Measurements from ENCODE around the gene LIFR.

The LIFR gene

DNA sequence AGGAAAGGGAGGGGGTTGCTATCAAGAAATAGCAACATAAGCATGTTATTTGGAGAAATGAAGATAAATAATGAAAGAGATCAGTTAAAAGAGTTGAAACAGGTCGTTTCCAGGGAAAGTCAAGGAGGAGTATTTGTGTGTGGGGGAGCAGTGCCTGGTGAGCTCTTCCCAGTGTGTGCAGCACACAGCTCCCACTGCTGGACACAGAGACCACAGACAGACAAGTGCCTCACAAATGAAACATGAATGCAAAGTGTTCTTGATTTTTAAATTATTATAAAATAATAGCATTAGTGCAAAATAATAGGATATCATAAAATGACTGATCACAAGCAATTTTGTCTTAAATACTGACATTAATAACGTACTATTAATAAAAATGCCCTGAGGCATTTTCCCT lies 40.8 kb downstream of the LIFR start:
- DNase-seq, result no peak

DNA sequence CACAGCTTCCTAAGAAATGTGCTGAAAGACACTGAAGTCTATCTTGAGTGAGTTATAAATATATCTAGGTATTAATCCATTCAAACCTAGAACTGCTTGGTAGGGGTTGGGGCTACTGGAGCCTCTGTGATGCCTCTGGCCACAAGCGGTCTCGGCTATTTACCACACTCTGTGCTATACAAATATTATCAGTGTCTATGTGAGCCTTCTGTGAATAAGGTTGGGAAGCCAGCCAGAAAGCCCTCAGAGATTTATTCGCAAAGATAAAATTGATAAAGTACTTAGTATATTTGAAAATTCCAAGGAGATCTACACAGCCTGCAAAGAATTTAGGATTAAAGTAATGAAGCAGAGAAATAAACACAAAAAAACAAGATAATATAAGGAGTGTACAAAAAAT lies 41.4 kb downstream of the LIFR start:
- no peak for DNase-seq

DNA sequence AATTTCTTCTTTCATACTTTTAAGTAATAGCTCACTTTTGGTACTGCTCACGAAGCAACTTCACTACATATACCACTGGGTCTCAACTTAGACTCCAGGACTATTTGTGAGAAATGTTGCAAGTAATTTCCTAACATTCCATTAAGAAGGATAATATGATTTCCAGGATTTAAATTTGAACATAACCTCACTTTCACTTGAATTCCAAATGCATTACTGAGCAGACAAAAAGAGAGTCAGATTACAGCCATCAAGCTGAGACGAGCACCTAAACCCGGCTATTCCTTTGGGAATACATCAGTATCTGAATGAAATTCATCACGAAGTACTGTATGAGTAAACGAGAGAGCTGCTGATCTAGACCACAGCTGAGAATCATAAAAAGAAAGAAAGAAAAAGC lies 47.3 kb downstream of the LIFR start:
- DNase-seq, result no peak

DNA sequence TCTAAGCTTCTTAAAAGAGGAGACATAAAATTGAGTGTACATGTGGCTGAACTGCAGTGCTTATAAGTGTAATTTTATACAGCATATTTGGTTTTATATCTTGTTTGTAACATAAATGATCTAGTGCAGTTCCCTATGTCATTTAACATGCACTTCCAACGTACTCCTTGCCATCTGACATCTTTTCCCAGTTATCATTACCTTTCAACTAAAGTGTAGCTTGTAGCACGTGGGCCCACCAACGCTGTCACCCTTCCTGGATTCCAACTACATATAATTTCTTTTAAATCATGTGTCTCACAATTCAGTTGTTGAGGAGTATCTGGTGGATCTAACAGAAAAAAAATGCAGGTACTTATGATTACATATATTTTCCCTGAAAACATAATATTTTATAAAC lies 50.1 kb downstream of the LIFR start:
- no peak for DNase-seq

DNA sequence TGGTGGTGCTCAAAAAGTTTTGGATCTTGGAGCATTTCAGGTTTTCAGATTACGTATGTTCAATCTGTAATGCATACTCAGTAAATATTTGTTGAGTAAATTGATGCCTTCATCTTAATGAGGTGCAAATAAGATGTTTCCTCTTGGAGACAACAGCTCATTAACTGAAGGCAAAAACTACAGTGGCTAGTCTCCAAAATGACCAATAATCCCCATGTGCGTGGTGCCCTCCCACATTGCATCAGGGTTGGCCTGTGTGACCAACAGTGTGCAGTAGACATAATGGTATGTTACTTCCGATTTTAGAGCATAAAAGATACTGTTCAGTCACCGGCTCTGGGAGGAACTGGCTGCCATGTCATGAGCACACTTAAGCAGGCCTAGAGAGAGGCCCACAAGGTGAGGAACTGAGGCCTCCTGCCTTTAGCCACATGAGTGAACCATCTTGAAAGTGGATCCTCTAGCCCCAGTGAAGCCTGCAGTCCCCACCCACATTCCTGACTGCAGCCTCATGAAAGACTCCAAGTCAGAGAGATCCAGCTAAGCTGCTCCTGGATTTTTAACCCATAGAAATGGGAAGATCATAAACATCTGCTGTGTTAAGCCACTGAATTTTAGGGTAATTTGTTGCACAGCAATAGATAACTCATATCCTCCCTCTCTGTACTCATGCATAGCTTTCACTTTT lies 55.7 kb downstream of the LIFR start:
- no peak for DNase-seq

DNA sequence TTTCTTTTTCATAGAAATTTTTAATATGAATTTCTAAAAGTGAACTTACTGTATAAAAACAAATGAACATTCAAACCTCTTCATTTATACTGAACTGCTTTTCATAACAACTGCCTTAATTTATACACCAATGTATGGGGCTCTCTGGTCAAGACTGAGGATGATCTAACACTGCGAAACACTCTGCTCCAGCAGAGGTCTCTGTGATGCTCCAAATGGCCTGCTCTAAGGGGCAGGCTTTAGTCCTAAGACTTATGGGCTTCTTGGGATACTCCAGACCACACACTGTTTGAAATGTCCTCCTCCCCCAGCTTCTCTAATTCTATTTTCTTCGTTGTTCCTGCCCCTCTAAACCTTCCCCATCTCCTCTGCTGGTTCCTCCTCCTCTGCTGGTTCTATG lies 58.5 kb downstream of the LIFR start:
- DNase-seq, result no peak

DNA sequence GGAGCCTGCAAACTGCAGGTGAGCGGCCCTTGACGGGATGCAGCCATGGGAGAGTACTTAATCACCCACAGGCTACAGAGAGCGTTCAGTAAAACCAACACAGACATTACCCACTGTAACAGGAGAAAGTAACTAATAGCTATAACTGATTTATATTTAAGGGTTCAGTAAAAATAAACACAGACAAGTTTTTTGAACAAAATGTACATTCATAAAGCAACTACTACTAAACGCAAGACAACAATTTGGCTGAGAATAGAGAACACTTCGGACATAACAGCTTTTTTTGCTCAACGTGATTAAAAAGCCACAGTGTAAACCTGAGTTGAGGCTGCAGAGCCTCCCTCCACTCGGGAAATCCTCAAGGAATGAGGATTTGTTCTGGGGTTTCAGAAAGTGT lies 61.7 kb downstream of the LIFR start:
- no peak for DNase-seq

DNA sequence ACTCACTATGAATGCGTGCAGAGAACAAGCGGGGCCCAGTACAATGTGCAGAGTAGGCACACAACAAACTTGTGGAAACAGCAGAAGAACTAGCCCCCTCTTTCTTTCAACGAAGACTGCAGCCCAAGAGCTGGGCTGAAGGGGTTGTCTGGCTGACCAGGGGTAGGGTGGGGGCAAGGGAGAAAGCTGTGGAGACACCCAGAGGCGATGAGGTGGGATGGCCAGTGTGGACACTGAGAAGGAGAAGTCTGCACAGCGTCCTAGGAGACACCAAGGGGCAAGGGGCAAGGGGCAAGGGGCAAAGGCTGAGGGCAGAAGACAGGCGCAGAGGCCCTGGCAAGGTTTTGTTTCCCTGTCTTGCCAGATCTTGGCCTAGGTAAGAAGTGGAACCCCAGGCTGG lies 62.3 kb downstream of the LIFR start:
- DNase-seq, result no peak

DNA sequence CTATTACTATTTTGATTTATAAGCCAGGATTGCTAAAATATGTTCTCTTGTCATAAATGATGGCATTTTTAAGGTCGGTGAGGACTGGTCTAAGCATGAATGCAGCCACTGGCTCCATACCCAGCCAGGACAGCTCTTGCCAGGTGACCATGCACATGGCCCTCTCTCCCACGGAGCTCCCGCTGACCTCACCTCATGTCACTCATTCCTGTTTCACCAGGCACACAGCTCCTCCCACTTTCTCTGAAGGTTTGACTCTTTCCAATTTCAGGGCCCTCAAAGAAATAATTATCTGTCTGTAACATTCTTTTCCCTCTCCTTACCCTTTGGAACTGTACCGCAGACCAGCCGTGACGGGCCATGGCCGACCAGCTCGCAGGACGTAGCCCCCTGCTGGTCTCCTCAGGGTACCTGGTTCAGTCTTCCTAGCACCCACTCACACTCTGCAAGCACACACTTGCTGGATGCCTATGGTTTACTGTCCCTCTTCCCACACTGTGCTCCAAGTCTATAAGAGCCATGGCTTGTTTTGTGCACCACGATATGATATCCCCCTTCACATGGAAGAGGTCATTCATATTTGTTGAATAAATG lies 72.5 kb downstream of the LIFR start:
- no peak for DNase-seq

DNA sequence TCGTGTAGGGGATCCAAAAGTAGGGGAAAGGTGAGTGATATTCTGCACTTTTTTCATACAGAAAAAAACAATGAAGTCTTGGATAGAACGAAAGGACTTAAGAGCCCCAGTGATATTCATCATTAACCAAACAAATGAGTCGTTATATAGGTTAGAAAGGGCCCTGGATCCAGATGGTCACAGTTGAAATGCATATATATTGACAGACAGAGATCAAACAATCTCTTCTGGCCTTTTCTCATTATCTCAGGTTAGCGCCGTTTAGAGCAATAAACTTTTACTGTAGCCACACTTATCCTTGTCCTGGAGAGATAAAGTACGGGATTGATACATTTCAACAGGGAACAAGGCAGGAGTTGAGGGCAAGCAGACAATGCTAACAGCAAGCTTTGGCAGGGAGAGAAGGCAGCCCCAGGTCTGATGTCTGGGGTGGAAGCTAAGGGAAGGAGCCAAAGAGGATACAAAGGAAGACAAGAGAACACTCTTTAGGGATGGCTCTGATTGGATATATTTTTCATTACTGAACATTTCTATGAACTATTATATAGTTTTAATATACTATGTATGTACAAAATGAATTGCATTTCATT lies 77.0 kb downstream of the LIFR start:
- no peak for DNase-seq

DNA sequence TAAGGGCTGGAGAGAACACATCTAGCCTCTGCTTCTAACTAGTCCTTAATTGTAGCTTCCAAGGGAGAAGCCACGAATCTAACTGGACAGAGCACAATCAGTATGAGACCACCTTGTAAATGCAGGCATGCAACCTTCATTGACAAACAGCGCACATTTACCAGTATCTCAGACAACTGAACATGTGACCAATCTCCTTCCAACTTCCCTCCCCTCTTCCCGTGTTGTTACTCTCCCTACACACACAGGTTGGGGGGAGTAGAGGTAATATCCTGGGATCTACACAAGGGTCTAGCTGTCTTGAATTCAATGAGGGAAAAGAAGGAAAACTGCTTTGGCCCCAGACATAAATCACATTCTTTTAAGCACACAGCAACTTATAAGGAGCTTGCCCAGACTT lies 77.6 kb downstream of the LIFR start:
- no peak for DNase-seq

DNA sequence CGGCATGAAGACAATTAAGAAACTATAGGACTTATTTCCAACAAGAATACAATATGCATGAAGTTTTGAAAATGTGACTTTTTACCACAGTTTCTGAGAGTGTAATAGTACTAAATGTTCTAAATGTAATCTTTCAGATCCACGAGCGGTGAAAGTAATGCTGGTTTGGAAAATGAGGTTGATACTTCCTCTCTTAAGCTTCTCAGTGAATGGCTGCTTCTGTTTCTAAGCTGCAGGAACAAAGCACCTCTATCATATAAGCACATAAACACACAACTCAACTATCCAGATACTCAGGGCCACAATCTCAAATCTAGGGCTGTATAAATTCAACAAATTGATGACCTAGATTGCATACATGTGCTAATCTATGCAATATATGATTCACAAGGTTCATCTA lies 78.3 kb downstream of the LIFR start:
- DNase-seq, result no peak

DNA sequence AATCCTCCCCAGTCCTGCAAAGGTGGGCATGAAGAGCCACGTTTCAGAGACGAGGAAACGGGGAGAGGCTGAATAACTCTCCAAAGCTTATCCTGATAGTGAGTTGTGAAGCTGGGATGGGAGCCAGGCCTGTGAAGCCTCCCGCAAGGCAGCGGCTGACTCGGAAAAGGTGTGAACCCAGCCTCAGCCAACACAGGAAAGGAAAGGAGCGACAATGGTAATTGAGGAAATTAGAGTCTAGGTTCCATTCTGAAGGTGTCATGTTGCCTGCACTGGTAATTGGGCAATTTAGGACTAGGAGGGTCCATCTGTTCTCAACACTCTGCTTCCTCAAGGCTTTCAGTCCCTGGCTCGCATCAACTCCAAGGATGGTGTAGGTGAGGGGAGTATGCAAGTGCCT lies 83.4 kb downstream of the LIFR start:
- no peak for DNase-seq

DNA sequence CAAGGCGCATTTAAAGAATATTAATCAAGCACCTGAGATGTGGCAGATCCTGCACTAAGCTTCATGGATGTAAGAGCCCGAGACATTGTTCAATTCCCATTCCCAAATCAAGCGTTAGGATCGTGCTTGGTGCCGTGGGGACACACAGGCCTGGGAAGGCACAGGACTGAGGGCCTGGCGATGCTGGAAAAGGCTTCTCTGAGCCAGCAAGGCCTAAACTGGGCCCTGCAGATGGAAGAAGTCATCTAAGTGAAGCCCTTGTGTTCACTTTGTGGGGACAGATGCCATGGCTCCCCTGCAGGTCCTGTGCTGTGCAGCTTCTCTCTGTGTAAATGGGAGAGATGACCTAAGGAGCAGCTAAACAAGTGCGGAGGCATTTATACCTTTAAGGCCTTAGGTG lies 83.9 kb downstream of the LIFR start:
- no peak for DNase-seq

DNA sequence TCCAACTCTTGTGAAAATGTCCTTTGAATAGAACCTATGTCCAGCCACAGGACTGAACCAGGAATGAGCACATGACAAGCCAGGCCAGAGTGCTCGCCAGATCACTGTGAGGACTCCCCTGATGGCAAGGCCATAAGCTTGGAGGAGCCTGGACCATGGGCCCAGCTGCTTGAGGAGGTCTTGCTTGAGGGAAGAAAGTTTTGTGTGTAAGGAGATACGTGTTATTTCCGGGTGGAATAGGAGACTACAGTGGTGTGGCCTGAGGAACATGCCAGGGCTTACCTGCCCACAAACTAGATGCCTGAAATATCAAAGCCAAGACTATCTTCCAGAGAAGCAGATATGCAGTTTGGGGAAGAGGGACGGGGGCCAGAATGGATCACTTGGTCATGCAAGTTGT lies 84.7 kb downstream of the LIFR start:
- DNase-seq, result no peak

DNA sequence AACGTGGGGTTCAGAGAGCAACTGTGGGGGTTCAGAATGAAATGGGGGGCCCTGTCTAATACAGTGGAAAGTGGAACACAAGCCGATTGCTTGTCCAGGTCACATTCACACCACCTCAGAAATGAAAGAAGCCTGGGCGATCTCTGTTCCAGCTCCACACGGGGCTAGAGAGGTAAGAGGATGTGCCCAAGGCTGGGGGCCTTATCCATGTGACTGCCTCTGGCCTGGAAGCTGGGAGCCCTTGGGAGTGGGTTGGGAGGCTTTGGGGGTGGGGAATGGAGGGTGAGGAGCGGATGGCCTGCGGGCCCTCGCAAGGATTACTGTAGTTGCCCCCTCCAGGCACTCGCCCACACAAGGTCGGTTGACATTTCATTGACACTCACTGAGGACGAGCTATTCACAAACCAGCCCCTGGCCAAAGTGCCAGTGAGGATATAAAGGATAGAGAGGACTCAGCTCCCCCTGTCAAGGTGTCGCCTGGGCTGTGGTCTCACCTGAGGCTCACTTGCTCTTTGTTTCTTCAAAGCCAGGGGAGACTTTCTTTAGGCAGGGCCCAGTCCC lies 86.7 kb downstream of the LIFR start:
- no peak for DNase-seq

DNA sequence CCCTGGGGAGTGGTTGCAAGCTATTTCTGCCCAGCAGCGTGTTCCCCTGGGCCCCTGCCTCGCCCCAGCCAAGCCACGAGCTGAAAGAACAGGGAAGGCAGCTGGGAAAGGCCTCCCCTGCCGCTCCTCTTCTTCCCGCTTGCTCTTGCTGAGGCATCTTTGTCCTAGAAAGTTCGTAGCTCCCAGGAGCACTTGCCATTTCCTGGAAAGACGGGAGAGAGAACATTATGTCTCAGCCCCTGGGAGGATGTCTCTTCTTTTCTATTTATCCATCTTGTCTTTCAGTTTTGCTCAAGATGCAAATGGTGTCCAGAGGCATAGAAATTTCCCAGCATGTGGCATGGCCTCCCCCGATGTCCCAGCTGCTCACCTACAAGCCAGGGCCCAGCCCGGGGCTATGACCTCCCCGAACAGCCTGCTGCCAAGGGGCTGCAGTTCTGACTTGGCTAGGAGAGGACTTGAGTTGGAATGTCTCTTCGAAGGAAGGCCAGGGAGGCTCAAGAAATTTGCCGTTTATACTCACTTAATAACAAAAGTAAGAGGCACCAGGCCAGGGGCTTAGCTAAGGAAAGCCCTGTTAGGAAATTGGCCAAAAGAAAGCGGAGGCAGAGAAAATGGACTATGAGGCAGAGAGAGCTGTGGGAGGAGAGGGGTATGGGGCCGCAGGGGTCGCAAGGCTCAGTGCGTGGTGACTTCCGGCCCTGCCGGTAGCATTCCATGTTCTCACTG lies 87.3 kb downstream of the LIFR start:
- peak; percentile 32 for DNase-seq

DNA sequence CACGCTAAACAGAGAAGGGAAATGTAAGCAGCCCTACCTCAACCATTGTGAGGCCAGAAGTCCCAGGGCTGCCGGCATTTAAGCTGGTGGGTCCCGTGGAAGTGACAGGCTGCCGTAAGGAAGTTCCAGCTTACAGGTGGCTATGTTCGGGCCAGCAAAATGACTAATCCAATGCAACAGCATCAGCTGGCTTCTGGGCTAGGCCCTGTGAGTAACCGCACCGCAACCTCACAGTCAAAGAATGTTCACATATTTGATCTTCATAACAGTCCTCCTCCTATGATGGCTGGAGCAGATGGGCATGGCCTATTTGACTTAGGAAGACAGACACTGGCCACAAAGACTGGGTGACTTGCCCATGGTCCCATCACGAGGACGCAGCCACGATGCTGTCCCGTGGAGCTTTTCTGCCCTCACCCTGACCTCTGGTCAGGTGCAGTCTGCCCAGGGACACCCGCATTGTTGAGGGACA lies 88.2 kb downstream of the LIFR start:
- DNase-seq, result no peak

DNA sequence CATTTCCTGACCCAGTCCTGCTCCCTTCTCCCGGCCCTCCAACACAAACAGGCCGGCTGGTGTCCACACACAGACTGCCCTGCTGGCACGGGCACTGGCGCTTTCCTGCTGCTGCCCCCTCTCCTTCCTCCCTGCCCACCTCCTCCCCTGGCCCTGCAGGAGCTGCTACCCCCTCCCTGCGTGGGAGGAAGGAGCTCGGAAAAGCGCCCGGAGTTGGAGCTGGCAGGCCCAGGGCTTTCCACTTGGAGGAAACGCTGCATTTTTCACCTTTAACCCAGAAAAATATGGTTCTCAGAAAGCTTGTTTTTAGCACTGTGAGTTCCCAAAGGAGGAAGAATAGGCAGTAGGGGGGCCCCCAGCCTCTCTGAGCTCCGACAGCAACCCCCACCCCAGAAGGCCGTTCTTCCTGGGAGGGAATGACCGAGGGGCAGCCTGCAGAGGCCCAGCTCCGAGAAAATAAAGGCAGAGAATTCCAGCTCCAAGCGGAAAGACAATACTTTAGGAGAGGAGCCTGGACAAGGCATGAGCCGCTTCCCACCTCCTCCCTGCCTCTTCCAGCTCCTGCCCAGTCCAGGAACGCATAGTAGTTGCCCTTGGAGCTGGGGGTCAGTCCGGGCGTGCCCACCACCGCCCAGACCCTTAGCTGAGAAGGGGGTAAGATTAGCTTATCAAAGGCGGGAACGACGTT lies 88.9 kb downstream of the LIFR start:
- peak; percentile 36 for DNase-seq

DNA sequence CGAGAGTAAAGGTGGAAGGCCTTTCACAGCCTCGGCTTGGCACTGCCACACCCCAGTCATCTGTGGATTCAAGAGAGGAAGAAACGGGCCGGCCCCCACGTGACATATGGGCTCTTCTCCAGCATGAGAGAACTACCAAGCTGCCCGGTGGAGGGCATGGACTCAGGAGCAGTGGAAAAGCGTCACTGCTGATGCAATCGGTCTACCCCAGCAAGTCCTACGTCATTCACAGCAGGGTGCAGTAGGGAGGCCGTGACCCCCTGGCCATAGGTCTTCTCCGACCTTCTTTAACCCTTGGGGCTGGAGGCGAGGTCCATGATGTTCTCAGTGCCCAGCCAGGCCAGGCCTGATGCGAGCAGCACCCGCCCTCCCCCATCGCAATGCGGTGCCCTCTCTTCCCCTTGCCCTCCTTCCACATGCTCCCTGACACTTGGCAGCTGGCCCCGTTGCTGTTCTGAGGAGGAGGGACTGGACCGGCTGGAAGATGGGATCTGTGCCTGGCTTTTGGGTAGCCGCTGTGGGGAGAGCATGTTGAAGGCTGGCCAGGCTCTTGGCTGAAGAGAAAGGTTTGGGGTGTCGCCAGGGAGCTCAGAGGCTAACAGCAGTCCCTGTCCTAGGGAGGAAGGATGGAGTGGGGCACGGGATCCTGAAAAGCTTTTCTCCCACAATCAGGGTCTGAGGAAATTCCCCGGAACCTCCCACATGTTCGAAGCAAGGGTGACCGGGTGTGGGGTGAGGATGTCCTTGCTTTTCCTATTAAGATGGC lies 89.8 kb downstream of the LIFR start:
- no peak for DNase-seq

DNA sequence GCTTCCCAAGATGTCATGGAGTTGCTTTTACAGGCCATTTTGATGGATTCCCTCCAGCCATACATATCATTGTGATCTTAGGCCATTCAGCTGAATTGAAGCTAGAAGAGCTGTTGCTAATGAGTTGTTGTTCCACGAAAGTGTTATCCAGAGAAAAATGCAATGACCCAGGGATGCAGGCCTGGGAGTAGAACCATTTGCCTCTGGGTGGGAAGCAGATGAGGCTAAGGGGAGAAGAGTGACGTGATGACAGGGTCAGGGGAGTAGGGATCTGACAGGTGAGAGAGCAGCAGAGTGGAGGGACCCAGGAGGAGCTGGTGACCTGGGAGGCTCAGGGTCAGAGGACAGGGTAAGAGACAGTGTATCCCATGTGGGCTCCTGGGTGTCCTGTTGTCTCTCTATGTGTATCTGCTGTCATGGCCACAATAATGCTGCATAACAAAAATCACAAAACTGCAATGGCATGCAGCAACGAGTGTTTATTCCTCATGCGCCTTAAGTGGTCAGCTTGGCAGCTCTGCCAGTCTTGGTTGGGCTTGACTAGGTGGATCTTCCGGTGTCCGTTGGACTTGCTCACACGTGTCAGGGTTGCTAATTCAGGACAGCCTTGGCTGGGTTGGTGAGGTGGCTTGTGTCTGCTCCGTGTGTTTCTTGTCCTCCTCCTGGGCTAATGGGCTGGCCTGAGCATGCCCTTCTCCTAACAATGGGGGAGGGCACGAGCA lies 90.6 kb downstream of the LIFR start:
- DNase-seq, result no peak

DNA sequence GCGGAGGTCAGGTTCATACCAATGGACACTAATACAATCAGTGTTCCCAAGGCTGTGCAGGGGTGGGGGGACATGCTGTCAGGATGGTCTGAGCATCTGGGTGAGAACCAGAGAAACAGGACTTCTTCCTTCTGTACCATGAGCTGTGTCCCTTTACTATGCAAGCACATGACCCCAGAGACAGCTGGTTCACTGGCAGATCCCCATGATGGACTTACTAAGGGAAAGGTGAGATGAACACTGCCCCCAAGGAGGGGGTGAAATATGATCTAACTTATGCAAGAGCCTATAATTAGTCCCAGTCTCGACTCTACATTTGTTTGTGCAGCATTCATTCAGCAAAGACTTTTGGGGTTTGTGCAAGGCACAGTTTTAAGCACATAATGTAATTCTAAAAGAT lies 91.4 kb downstream of the LIFR start:
- DNase-seq, result no peak
